ENCODE data around the gene HIPK2. TPM values are rescaled to one million over a fixed set of nuclear protein-coding genes. Genes with fewer than 3 reads are reported as not detected.

HIPK2 gene
- total RNA-seq, 6 donors from 2014 or later = 38.6 to 59.6 (median 45.9) TPM

- no peaks in the 10 kb centered on the region for H3K4me1 ChIP-seq
- no peaks in the 10 kb centered on the region for H3K27me3 ChIP-seq
- ATAC-seq (ENCODE audit: low FRiP score in 2 of 2) (no peak), DNase-seq (no peak)
- no peak overlapping the region for H3K27ac ChIP-seq
- WGBS, 2 donors = 95 to 96% methylated on average over 12 to 13 of the region's 13 CpGs
- TF ChIP-seq POLR2A (IDR thresholded peaks at IDR 0.05) (no peak), CTCF (IDR thresholded peaks at IDR 0.05) (no peak), POLR2AphosphoS5 (IDR thresholded peaks at IDR 0.05) (no peak), EP300 (IDR thresholded peaks at IDR 0.05) (no peak)
- H3K9me3 ChIP-seq = no peaks in the 10 kb centered on the region
- peaks cover 24 to 100% (median 73%) of the 10 kb centered on the region in 4 donors for H3K36me3 ChIP-seq
- H3K4me3 ChIP-seq = no peak overlapping the region
Observed at GRCh38 chr7:139594911-139595476, 182.8 kb downstream of the HIPK2 start.

- DNase-seq = no peak
- Histone ChIP-seq H3K4me3 (no peak overlapping the region), H3K27me3 (no peaks in the 10 kb centered on the region), H3K9me3 (no peaks in the 10 kb centered on the region), H3K36me3 (peaks cover 19 to 100% (median 69%) of the 10 kb centered on the region in 4 donors), H3K4me1 (no peaks in the 10 kb centered on the region), H3K27ac (no peak overlapping the region)
- no peak for ATAC-seq (ENCODE audit: low FRiP score in 2 of 2)
- WGBS, 2 donors = 96 to 100% methylated on average over 2 of the region's 2 CpGs
- TF ChIP-seq POLR2AphosphoS5 (IDR thresholded peaks at IDR 0.05) = no peak
- TF ChIP-seq EP300 (IDR thresholded peaks at IDR 0.05) = no peak
- TF ChIP-seq POLR2A (IDR thresholded peaks at IDR 0.05) = no peak
- no peak for TF ChIP-seq CTCF (IDR thresholded peaks at IDR 0.05)
Observed at GRCh38 chr7:139594090-139594489, 183.7 kb downstream of the HIPK2 start.

DNA sequence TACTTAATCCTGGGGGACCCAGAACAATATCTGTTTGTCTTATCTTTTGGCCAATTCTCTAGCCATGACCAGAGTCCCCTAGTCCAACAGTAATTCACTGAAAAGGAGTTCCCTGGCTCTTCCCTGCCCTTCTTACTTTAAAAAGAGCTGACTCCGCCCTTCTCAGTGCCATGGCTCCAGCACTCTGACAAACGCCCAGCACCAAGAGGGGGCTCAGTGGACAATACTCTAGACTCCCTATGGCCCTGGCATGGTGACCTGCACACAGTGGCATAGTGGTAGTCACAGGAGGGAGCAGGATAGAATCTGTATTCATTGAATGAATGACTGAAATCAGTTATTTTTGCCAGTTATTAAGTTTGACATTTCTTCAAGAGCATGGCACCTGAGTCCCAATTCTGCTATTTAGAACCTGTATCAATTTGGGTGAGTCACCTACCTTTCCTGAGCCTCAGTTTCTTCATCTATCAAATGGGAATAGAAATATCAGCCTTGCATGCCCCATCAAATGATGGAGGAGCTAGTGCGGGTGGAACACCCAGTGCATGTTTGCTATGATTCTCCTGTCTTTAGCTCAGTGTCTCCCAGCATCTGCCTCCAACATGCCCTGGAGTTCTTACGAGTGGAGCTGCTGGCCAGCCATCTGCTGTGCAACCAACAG lies 184.9 kb downstream of the HIPK2 start:
- DNase-seq (no peak), ATAC-seq (ENCODE audit: low FRiP score in 2 of 2) (no peak)
- TF ChIP-seq EP300 (IDR thresholded peaks at IDR 0.05) = no peak
- no peak for TF ChIP-seq POLR2A (IDR thresholded peaks at IDR 0.05)
- TF ChIP-seq POLR2AphosphoS5 (IDR thresholded peaks at IDR 0.05) = no peak
- no peak for TF ChIP-seq CTCF (IDR thresholded peaks at IDR 0.05)
- Histone ChIP-seq H3K27ac (no peak overlapping the region), H3K9me3 (no peaks in the 10 kb centered on the region), H3K27me3 (no peaks in the 10 kb centered on the region), H3K36me3 (peaks cover 19 to 100% (median 68%) of the 10 kb centered on the region in 4 donors), H3K4me3 (no peak overlapping the region), H3K4me1 (peaks cover 0 to 4% (median 0%) of the 10 kb centered on the region in 4 donors)
- WGBS, 2 donors = 94 to 100% methylated on average over 4 of the region's 4 CpGs

- H3K36me3 ChIP-seq = peaks cover 18 to 99% (median 65%) of the 10 kb centered on the region in 4 donors
- 82 to 91% methylated on average over 3 of the region's 3 CpGs for WGBS, 2 donors
Observed at GRCh38 chr7:139591550-139592195, 186.1 kb downstream of the HIPK2 start.

More at GRCh38 chr7:139591550-139592195, 186.1 kb downstream of the HIPK2 start:
- Histone ChIP-seq H3K4me1 (peaks cover 0 to 4% (median 0%) of the 10 kb centered on the region in 4 donors), H3K27ac (no peak overlapping the region), H3K27me3 (no peaks in the 10 kb centered on the region), H3K4me3 (no peak overlapping the region), H3K9me3 (no peaks in the 10 kb centered on the region)
- TF ChIP-seq CTCF (IDR thresholded peaks at IDR 0.05) (no peak), POLR2A (IDR thresholded peaks at IDR 0.05) (no peak), EP300 (IDR thresholded peaks at IDR 0.05) (no peak), POLR2AphosphoS5 (IDR thresholded peaks at IDR 0.05) (no peak)
- ATAC-seq (ENCODE audit: low FRiP score in 2 of 2) (no peak), DNase-seq (no peak)
